Memory B cell (primary cell): ENCODE results near the gene NUDT22.

ENCODE experiments used
- ATAC-seq: fragments of 150-1000 bp; cut with Tn5 transposase; 2 replicates; pipeline ENCODE4 v1.10.0; 2021; ENCODE audit warnings: low read depth, mild to moderate bottlenecking, moderate library complexity
- DNase-seq, 2 donors: peaks; one replicate each; pipeline ENCODE4 v3.0.0; 2022; ENCODE audit warnings: low spot score in 2 of 2
- H3K27ac Mint-ChIP-seq: one replicate; pipeline ENCODE4 v1.8.0; 2022; ENCODE audit warnings: mild to moderate bottlenecking, moderate library complexity, mixed read lengths
- H3K27me3 Mint-ChIP-seq: one replicate; pipeline ENCODE4 v1.8.0; 2022; ENCODE audit warnings: mixed read lengths
- H3K36me3 Mint-ChIP-seq: one replicate; pipeline ENCODE4 v1.8.0; 2022; ENCODE audit warnings: mild to moderate bottlenecking, mixed read lengths
- H3K4me1 Mint-ChIP-seq: one replicate; pipeline ENCODE4 v1.8.0; 2022; ENCODE audit warnings: mixed read lengths
- H3K4me3 Mint-ChIP-seq: one replicate; pipeline ENCODE4 v1.8.0; 2022; ENCODE audit warnings: mild to moderate bottlenecking, moderate library complexity, mixed read lengths
- H3K9me3 Mint-ChIP-seq: one replicate; pipeline ENCODE4 v1.8.0; 2022; ENCODE audit warnings: mixed read lengths

Gene NUDT22

DNA sequence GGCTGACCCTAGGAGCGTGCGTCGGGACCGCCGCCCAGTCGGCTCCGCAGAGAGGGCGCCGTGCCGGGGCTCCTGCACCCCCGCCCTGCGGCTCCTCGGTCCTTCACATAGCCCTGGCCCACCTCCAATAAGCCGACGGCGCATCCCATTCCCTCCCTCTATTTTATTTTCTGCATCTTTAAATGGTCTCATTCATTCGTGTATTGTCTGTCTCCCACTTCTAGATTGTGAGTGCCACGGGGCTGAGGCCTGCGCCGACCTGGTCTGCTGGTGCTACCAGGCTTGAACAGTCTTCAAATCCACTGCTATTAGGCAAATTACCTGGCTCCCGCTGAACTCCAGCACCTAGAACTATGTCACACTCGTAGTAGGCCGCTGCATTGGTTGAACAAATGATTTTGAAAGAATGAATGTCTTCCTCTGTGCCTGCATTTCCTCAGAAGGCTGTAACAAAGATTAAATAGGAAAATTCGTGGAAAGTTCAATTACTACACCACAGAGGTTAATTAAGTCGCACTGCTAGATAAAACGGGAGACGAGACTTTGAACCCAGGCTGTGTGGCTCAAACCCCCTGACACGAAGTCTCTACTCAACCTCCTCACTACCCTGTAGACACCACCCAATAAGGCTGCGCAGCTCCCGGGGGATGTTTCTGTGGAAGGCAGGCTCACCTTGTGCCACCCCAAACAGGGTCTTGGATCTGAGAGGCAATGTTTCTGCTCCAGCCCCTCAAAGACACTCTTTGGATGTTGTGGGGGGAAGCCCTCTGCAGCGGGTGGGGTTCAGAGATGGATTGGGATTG is 21.9 kb downstream of the NUDT22 start:
- Mint-ChIP-seq H3K9me3 (no peaks in the 10 kb centered on the region), H3K27ac (no peak overlapping the region), H3K27me3 (no peaks in the 10 kb centered on the region), H3K4me1 (peaks cover 17% of the 10 kb centered on the region), H3K4me3 (peak overlapping the region; percentile 87), H3K36me3 (peaks cover 2% of the 10 kb centered on the region)
- DNase-seq (no peak), ATAC-seq (no peak)

DNA sequence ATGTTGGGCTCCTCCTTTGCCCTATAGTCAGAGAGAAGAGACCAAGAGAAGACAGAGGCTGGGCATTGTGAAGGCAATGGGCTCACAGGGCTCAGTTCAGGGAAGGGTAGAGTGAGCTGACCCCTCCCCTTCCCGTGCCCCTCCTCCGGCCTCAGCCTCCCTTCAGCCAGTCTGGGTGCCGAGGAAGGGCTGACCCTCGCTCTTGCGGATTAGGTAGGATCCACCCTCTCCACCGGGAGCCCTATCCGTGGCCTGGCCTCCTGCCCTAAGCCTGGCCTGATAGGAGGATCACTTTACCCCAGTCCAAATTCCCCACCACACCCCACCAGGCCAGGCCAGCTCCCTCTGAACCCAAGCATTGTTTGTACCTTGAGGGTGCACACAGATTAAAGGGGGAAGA is 22.5 kb downstream of the NUDT22 start:
- Mint-ChIP-seq H3K27ac (no peak overlapping the region), H3K4me3 (peak overlapping the region; percentile 28)

DNA sequence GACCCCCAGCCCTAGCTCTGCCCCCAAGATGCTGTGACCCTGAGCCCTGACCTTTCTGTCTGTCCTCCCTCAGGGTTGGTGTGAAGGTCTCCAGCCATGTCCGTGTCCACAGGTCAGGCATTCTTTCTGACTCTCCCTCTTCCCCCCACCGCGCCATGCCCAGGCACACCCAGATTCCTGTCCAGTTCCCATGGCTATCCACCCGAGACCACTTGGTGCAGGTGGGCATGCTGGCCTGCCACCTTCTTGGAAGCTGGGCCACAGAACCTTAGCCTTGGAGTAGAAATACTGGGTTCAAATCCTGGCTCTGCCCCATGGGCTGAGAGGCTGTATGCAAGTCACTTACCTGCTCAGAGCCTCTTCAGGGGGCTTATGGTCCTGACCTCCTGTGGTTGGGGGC is 23.0 kb downstream of the NUDT22 start:
- no peak overlapping the region for H3K4me3 Mint-ChIP-seq
- no peaks in the 10 kb centered on the region for H3K27me3 Mint-ChIP-seq
- peaks cover 17% of the 10 kb centered on the region for H3K4me1 Mint-ChIP-seq
- DNase-seq (no peak), ATAC-seq (no peak)
- H3K9me3 Mint-ChIP-seq: no peaks in the 10 kb centered on the region
- H3K36me3 Mint-ChIP-seq: no peaks in the 10 kb centered on the region
- H3K27ac Mint-ChIP-seq: no peak overlapping the region

More for the DNA sequence above, 22.5 kb downstream of the NUDT22 start:
- ATAC-seq (no peak), DNase-seq (no peak)
- Mint-ChIP-seq H3K4me1 (peaks cover 17% of the 10 kb centered on the region), H3K27me3 (no peaks in the 10 kb centered on the region), H3K9me3 (no peaks in the 10 kb centered on the region), H3K36me3 (peaks cover 2% of the 10 kb centered on the region)

DNA sequence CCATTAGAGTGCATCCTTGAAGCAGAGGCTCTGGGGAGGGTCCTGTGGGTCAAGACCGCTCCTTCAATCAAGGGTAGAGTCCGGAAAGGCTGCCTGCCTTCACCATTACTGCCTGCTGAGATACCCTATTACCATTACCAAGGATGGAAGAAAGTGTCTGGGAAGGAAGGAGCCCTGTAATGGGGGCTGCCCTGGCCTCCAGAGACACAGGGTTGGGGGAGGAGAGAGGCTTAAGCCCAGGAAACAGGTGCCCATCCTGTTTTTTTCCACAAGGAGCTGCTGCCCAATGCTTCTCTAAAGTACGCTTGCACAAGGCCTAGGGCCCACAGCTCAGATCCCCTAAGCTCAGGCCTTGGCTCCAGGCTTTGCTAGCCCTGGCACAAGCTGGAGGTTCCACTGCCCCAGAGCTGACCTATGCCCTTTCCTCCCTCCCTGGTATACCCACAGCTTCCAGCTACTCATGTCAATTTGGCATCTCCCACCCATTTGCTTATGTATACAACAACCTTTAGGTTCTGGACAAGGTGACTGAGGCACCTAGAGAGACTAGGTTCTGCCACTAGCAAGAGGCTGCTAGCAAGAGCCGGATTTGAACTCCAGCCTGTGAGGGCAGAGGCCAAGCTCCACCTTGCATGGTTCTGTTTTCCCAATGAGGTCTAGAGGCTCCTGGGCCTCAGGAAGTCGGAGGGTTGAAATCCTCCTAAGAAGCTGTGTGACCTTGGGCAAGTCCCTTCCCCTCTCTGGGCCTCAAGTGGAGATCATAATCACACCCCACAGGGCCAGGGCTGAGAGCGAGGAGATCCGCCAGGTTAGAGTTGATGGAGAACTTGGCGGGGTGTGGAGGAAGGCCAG is 23.7 kb downstream of the NUDT22 start:
- Mint-ChIP-seq H3K9me3 (no peaks in the 10 kb centered on the region), H3K36me3 (no peaks in the 10 kb centered on the region), H3K27me3 (no peaks in the 10 kb centered on the region), H3K4me1 (peaks cover 17% of the 10 kb centered on the region), H3K27ac (no peak overlapping the region), H3K4me3 (peak overlapping the region; percentile 30)
- ATAC-seq (no peak), DNase-seq (no peak)

DNA sequence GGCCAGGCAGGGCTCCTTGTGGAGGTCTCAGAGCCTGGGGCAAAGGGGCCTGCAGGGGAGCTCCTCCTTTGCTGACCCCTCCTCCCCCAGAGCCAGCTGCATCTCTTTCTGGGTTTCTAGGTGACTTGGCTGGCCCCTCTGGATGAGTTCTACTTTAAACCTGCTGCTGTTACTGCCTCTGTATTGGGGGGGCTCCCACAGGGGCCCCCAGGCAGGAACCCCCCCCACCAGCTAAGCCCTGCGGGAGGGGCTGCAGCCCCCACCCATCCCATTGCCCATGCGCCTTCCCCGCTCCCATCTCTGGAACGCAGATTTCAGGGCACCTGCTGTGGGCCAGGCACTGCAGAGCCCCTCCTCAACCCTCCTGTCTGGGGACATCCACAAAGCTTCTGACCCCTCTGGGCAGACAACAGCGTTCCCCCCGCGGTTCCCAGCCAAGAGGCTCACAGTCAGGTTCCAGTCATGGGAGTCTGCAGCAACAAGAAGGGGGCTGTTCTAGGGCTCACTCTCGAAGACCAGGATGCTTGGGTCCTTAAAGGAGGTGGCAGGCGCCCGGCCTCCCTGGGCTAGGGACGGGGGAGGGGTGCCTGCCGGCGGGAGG is 24.4 kb downstream of the NUDT22 start:
- Mint-ChIP-seq H3K4me1 (peaks cover 17% of the 10 kb centered on the region), H3K9me3 (no peaks in the 10 kb centered on the region), H3K27me3 (no peaks in the 10 kb centered on the region), H3K36me3 (no peaks in the 10 kb centered on the region), H3K27ac (no peak overlapping the region), H3K4me3 (peak overlapping the region; percentile 82)
- no peak for ATAC-seq
- DNase-seq: no peak

DNA sequence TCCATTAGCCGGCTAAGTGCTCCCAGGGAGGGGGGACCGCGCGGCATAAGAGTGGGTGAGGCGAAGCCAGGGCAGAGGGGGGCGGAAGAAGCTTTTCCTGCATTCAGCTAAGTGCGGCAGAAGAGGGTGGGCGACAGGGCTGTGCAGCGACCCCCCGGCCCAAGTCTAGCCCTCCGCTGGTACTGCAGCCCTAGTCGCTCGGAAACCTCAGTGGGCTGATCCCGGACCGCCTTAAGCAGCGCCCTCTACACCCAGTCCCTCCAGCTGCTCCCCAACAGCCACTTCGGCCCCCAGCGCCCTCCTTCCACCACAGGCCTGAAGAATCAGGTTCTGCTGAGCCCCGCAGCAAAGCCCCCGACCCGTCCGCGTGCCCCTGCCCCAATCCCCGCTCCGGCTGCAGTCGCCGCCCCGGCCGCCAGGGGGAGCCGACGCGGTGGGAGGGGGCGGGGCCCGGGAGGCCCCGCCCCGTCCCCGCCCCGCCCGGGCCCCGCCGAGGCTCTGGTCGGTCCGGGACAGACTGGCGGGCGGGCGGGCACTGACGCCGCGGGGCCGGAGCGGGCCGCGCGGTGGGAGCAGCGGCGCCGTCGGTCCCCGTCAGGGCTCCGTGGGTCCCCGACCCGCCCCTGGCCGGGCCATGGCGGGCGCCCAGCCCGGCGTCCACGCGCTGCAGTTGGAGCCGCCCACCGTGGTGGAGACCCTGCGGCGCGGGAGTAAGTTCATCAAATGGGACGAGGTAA is 25.1 kb downstream of the NUDT22 start, which contains the start of gene PLCB3:
Gene PLCB3 (plus strand): TSS at position 515 of the 737 bp plus-strand sequence. CDS start 120 bp downstream, at position 635.
- ATAC-seq (peak; percentile 57), DNase-seq (peak; percentile 65 to 74)
- peak within 1 kb of the TSS; percentile 89 for H3K4me3 Mint-ChIP-seq
- H3K36me3 Mint-ChIP-seq: no peaks in the 10 kb centered on the region
- H3K27me3 Mint-ChIP-seq: no peaks in the 10 kb centered on the region
- peaks cover 12% of the 10 kb centered on the region for H3K4me1 Mint-ChIP-seq
- no peaks in the 10 kb centered on the region for H3K9me3 Mint-ChIP-seq
- peak within 1 kb of the TSS; percentile 78 for H3K27ac Mint-ChIP-seq

DNA sequence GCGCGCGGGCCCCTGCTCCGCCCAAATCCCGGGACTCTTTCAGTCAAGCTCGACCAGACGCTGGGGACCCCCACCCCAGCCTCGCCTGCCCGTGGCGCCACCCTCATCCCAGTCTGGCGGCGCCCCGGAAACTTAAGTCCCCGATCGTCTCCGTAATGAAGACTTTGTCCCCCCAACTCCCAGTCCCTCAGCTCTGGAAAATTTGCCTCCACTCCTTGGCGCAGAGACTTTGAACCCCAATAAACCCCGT is 25.6 kb downstream of the NUDT22 start:
- Mint-ChIP-seq H3K36me3 (no peaks in the 10 kb centered on the region), H3K27me3 (no peaks in the 10 kb centered on the region), H3K4me3 (peak overlapping the region; percentile 89), H3K4me1 (peaks cover 12% of the 10 kb centered on the region), H3K9me3 (no peaks in the 10 kb centered on the region), H3K27ac (no peak overlapping the region)
- ATAC-seq (no peak), DNase-seq (no peak)

DNA sequence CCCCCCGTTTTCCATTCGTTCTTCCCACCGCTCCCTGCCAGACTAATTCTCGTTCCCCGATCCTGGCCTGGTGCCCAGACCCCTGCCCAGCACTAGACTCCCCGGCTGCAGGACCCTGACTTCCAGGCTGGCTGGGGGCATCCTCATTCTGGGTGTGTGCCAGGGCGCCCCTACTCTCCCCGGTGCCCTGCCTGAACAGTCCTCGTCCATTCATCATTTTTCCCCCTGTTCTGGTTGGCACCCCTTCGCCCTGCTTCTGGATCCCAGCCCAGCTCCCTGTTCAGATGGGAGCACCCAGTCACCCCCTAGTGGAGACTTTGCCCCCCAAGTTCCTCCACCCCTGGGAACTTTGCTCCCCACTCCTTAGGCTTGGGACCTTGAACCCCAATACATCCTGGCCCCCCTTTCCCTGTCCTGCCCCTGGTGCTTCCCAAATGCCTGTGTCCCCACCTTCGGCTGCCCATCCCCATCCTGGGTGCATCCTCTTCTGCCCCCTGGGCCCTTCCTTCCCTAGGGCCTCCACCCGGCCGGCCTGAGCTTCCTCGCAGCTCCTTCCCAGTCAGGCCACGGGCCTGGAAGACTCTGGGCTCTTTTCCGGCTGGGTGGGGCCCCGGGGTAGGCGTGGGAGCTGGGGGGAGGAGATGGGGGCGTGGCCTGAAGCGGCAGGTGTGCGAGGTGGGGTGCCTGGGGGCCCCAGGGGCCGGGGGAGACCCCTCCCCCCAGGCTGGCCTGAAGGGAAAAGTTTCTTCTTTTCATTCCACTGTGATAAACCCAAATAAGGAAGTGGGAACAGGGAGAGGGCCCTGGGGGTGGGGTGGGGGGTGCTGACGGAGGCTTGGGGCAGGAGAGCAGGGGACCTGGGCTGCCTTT is 26.2 kb downstream of the NUDT22 start:
- H3K4me1 Mint-ChIP-seq: peaks cover 12% of the 10 kb centered on the region
- H3K9me3 Mint-ChIP-seq: no peaks in the 10 kb centered on the region
- H3K4me3 Mint-ChIP-seq: peak overlapping the region; percentile 89
- ATAC-seq: no peak
- H3K27ac Mint-ChIP-seq: peak overlapping the region; percentile 78
- no peaks in the 10 kb centered on the region for H3K36me3 Mint-ChIP-seq
- DNase-seq: no peak
- H3K27me3 Mint-ChIP-seq: no peaks in the 10 kb centered on the region

DNA sequence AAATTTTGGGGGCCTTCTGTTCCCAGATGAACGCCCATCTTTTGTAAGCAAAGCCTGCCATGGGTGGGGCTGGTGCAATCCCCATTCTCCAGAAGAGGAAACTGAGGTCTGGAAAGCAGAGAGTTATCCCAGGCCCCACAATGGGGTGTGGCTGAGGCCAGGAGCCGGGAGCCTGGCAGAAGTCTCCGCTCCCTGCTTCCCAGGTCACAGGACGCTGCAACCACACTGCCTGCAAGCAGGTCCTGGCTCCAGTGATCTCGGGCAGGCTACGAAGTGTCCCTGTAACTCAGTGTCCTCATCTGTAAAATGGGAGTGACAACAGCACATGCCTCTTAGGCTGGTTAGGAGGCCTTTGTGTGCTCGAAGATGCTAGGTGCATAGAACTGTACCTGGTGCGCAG is 27.0 kb downstream of the NUDT22 start:
- Mint-ChIP-seq H3K27ac (no peak overlapping the region), H3K27me3 (no peaks in the 10 kb centered on the region), H3K9me3 (no peaks in the 10 kb centered on the region), H3K4me1 (peaks cover 10% of the 10 kb centered on the region), H3K36me3 (peaks cover 3% of the 10 kb centered on the region), H3K4me3 (no peak overlapping the region)
- DNase-seq: no peak
- no peak for ATAC-seq

DNA sequence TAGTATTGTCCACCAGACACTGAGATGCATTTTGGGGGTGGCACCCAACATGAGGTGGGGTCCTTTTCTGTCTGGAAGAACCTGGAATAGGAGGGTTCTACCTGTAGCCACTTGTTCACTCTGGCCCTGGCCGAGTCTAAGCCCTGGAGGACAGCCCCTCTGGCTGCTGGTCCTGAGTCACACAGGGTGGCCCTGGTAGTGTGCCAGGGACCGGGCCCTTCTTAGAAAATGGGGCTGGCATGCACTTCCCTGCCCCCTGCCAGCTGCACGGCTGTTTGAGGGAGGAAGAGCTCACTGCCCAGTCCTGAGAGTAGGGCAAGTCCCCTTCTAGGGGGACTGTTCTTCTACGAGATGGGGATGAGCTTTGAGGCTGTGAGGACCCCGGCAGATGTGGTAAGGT is 27.4 kb downstream of the NUDT22 start:
- H3K27ac Mint-ChIP-seq: no peak overlapping the region
- peaks cover 10% of the 10 kb centered on the region for H3K4me1 Mint-ChIP-seq
- H3K27me3 Mint-ChIP-seq: no peaks in the 10 kb centered on the region
- H3K9me3 Mint-ChIP-seq: no peaks in the 10 kb centered on the region
- ATAC-seq: no peak
- DNase-seq: no peak
- H3K4me3 Mint-ChIP-seq: no peak overlapping the region
- H3K36me3 Mint-ChIP-seq: peaks cover 3% of the 10 kb centered on the region

DNA sequence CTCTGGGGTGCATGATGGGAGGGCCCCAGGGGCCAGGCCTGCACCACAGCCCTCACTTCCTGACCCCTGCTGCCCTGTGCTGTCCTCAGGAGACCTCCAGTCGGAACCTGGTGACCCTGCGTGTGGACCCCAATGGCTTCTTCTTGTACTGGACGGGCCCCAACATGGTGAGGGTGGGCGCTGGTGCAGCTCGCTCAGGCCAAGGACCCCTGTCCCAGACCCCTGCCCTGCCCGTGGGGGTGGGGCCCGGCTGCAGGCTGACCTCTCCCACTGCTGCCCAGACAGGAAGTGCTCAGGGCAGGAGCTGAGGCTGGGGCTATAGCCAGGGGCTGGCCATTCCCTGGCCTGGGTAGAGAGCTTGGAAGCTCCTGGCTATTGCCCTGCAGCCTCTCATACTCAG is 28.3 kb downstream of the NUDT22 start:
- no peaks in the 10 kb centered on the region for H3K27me3 Mint-ChIP-seq
- H3K4me3 Mint-ChIP-seq: no peak overlapping the region
- ATAC-seq (no peak), DNase-seq (no peak)
- no peaks in the 10 kb centered on the region for H3K9me3 Mint-ChIP-seq
- H3K36me3 Mint-ChIP-seq: peaks cover 4% of the 10 kb centered on the region
- peaks cover 10% of the 10 kb centered on the region for H3K4me1 Mint-ChIP-seq
- H3K27ac Mint-ChIP-seq: no peak overlapping the region

DNA sequence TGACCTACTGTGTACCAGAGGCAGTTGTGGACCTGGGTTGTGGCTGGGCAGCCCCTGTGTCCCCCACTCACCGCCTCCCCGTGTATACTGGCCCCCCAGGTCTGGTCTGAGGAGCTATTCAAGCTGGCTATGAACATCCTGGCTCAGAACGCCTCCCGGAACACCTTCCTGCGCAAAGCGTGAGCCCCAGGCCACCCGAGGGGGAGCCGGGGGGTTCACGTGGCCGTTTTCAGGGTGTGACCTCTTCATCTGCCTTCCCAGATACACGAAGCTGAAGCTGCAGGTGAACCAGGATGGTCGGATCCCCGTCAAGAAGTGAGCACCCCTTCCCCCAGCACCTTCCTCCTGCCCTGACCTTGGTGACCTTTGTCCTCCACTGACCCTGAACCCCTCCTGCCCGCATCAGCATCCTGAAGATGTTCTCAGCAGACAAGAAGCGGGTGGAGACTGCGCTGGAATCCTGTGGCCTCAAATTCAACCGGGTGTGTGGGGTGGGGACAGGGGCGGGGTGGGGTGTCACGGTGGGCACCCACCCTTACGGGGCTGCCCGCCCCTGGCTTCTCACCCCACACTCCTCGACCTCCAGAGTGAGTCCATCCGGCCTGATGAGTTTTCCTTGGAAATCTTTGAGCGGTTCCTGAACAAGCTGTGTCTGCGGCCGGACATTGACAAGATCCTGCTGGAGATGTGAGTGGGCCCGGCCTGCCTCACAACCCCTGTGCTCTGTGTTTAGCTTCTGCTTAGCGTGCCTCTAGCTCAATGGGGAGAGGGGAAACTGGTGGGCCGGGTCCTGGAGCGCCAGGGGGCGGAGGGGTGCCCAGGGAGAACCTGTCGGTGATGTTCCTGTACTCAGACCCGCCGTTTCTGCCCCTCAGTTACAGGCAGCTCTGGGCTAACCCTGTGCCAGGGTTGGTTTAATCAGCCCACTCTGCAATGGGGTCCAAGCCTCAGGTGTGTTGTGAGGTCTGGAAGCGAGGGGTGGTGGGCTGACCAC is 29.4 kb downstream of the NUDT22 start:
- H3K27ac Mint-ChIP-seq: no peak overlapping the region
- H3K36me3 Mint-ChIP-seq: peaks cover 15% of the 10 kb centered on the region
- peaks cover 18% of the 10 kb centered on the region for H3K4me1 Mint-ChIP-seq
- H3K27me3 Mint-ChIP-seq: no peaks in the 10 kb centered on the region
- DNase-seq (no peak), ATAC-seq (no peak)
- no peak overlapping the region for H3K4me3 Mint-ChIP-seq
- H3K9me3 Mint-ChIP-seq: no peaks in the 10 kb centered on the region
